K562 (cell line): ENCODE results near the gene GPATCH3. TPM values are rescaled to one million over a fixed set of nuclear protein-coding genes. Genes with fewer than 3 reads are reported as not detected.

Source experiments
- ATAC-seq: fragments of 200-7000 bp; cut with Tn5 transposase; 3 replicates; pipeline ENCODE4 v1.9.1; 2020; ENCODE audit warnings: moderate library complexity
- BruUV-seq: library from RNA; stranded (reverse); fragments of 400-500 nt; replicated peaks from 2 replicates; lab custom pipeline; 2021; lab: Mats Ljungman, UMichigan
- CTCF ChIA-PET: fragments of 300-600 bp; formaldehyde crosslinking; extraction: SDS; loops from one replicate; lab custom pipeline; 2021; ENCODE audit warnings: low intra/inter-chr PET ratio; lab: Yijun Ruan, JAX
- POLR2A ChIA-PET: fragments of 300-600, 350-650 bp; sonication (Branson Sonifier 250); formaldehyde crosslinking; extraction: SDS; loops from one replicate; lab custom pipeline; 2021; ENCODE audit warnings: antibody characterized with exemption, inconsistent platforms; lab: Yijun Ruan, JAX
- DNase-seq, 4 experiments: peaks; one replicate each; pipeline versions ENCODE4 v3.0.0 to v3.0.0-alpha.2; 2011 to 2018; ENCODE audit warnings: low spot score in 3 of 4, mixed read lengths in 3 of 4; ENCODE audit errors: extremely low read depth in 1 of 4
- FAIRE-seq: peaks from 2 replicates; lab custom pipeline; 2011; peaks lifted over from hg19 to GRCh38; lab: Jason Lieb, UNC
- H2AFZ ChIP-seq: 2 replicates; pipeline ENCODE4 v1.6.0; 2011; ENCODE audit warnings: low read depth, low read length, control low read depth, inconsistent platforms
- H3K27ac ChIP-seq: fragments of 200-600 bp; 3 replicates; pipeline ENCODE4 v1.8.0; 2011; ENCODE audit warnings: low read depth, mild to moderate bottlenecking, control low read depth, inconsistent platforms, low read length, moderate library complexity, mixed read lengths; ENCODE audit errors: extremely low read depth
- H3K27me3 ChIP-seq, 2 experiments: fragments of 300-600 bp in 1 of 2; 2 replicates in 1 of 2; 3 replicates in 1 of 2; pipeline versions ENCODE4 v1.6.0 to v1.8.0; 2011; ENCODE audit warnings: inconsistent platforms in 2 of 2, low read length in 2 of 2, mild to moderate bottlenecking in 1 of 2, mixed read lengths in 1 of 2, moderate library complexity in 1 of 2; ENCODE audit not compliant: control insufficient read depth in 2 of 2, insufficient read depth in 2 of 2
- H3K36me3 ChIP-seq: fragments of 300-600 bp; 3 replicates; pipeline ENCODE4 v1.8.0; 2011; ENCODE audit warnings: mild to moderate bottlenecking, low read length, inconsistent platforms; ENCODE audit not compliant: control insufficient read depth, insufficient read depth
- H3K4me1 ChIP-seq, 2 experiments: fragments of 200-600 bp in 1 of 2; replicated peaks in 1 of 2; 2 replicates in 1 of 2; 3 replicates in 1 of 2; pipeline versions ENCODE4 v1.5.1 to v1.8.0; 2011; ENCODE audit warnings: inconsistent platforms in 2 of 2, low read length in 2 of 2, mild to moderate bottlenecking in 1 of 2, mixed read lengths in 1 of 2, moderate library complexity in 1 of 2; ENCODE audit not compliant: control insufficient read depth in 2 of 2, insufficient read depth in 2 of 2
- H3K4me2 ChIP-seq: 2 replicates; pipeline ENCODE4 v1.6.1; 2011; ENCODE audit warnings: low read length, control low read depth, inconsistent platforms, mixed read lengths; ENCODE audit not compliant: insufficient read depth
- H3K4me3 ChIP-seq: fragments of 200-600 bp; sonication (generic), shearing (Covaris generic); 2 replicates; pipeline ENCODE4 v1.5.1; 2016; ENCODE audit warnings: control low read depth, inconsistent platforms
- H3K79me2 ChIP-seq: fragments of 200-600 bp; 3 replicates; pipeline ENCODE4 v1.8.0; 2011; ENCODE audit warnings: low read length, inconsistent platforms; ENCODE audit not compliant: control insufficient read depth, insufficient read depth
- H3K9ac ChIP-seq, 2 experiments: 2 replicates each; pipeline versions ENCODE4 v1.6.0 to v1.6.1; 2011; ENCODE audit warnings: low read depth in 2 of 2, low read length in 2 of 2, control low read depth in 1 of 2, inconsistent platforms in 1 of 2, mild to moderate bottlenecking in 1 of 2, mixed read lengths in 1 of 2; ENCODE audit not compliant: insufficient read depth in 1 of 2
- H3K9me1 ChIP-seq: one replicate; pipeline ENCODE4 v1.6.0; 2011; ENCODE audit warnings: inconsistent platforms, mild to moderate bottlenecking, low read length, moderate library complexity; ENCODE audit not compliant: control insufficient read depth, insufficient read depth
- H3K9me3 ChIP-seq: replicated peaks from 2 replicates; pipeline ENCODE4 v1.5.1; 2011; ENCODE audit warnings: low read depth, low read length, inconsistent platforms; ENCODE audit not compliant: control insufficient read depth, insufficient read depth
- H4K20me1 ChIP-seq: replicated peaks from 2 replicates; pipeline ENCODE4 v1.6.1; 2011; ENCODE audit warnings: low read length, inconsistent platforms, mixed read lengths; ENCODE audit not compliant: control insufficient read depth, insufficient read depth
- CBFA2T3 ChIP-seq: fragments of 450-650 bp; IDR thresholded peaks from 2 replicates; pipeline ENCODE4 v1.6.1; 2017
- CTBP1 ChIP-seq: fragments of 450-650 bp; IDR thresholded peaks from 2 replicates; pipeline ENCODE4 v1.6.1; 2016; ENCODE audit warnings: borderline replicate concordance
- DPF2 ChIP-seq: fragments of 450-650 bp; IDR thresholded peaks from 2 replicates; pipeline ENCODE4 v1.6.1; 2016
- FOXA3 ChIP-seq, 2 experiments: fragments of 450-650 bp in 1 of 2; sonication (generic) in 1 of 2; formaldehyde crosslinking; IDR thresholded peaks in 1 of 2; conservative IDR thresholded peaks in 1 of 2; 2 replicates each; pipeline versions ENCODE4 v1.4.0 to v1.8.0; 2020 to 2022; ENCODE audit warnings: mild to moderate bottlenecking in 2 of 2, missing genetic modification reagents in 1 of 2
- IRF2 ChIP-seq: sonication (generic); formaldehyde crosslinking; IDR thresholded peaks from 2 replicates; pipeline ENCODE4 v1.8.1; 2022; ENCODE audit warnings: mild to moderate bottlenecking, missing genetic modification reagents
- KDM1A ChIP-seq, 2 experiments: fragments of 450-650 bp; IDR thresholded peaks; 2 replicates each; pipeline ENCODE4 v1.6.1; 2016; ENCODE audit warnings: mild to moderate bottlenecking in 2 of 2
- MECOM ChIP-seq: fragments of 250-450 bp; sonication (Bioruptor Pico); IDR thresholded peaks from 2 replicates; pipeline ENCODE4 v1.8.0; 2022; ENCODE audit warnings: inconsistent platforms
- NR2C1 ChIP-seq, 2 experiments: fragments of 450-650 bp; IDR thresholded peaks; 2 replicates each; pipeline ENCODE4 v1.6.1; 2017; ENCODE audit warnings: mild to moderate bottlenecking in 2 of 2, antibody characterized with exemption in 1 of 2, inconsistent platforms in 1 of 2, missing compliant biosample characterization in 1 of 2, missing genetic modification characterization in 1 of 2
- POLR2G ChIP-seq: fragments of 200-400 bp; formaldehyde crosslinking; IDR thresholded peaks from 2 replicates; pipeline ENCODE4 v1.6.1; 2017; ENCODE audit warnings: low read depth, mild to moderate bottlenecking, antibody characterized with exemption, low read length, moderate library complexity
- RBBP5 ChIP-seq: fragments of 200-600 bp; sonication (generic); IDR thresholded peaks from 2 replicates; pipeline ENCODE4 v1.6.1; 2012; ENCODE audit warnings: borderline replicate concordance, mild to moderate bottlenecking, low read length, control low read depth, inconsistent platforms; ENCODE audit not compliant: insufficient read depth, poor library complexity, severe bottlenecking
- RCOR1 ChIP-seq, 2 experiments: IDR thresholded peaks; 2 replicates each; pipeline ENCODE4 v1.6.1; 2012; ENCODE audit warnings: low read depth in 2 of 2, low read length in 2 of 2, borderline replicate concordance in 1 of 2, improper control_type of control experiment in 1 of 2
- RUNX1 ChIP-seq: sonication (generic); IDR thresholded peaks from 2 replicates; pipeline ENCODE4 v1.6.1; 2016; ENCODE audit warnings: antibody characterized with exemption, low read depth
- ZNF134 ChIP-seq: fragments of 250-450 bp; sonication (Bioruptor Pico); conservative IDR thresholded peaks from 2 replicates; pipeline ENCODE4 v1.4.0; 2020
- ZNF699 ChIP-seq: fragments of 250-450 bp; sonication (Bioruptor Pico); IDR thresholded peaks from 2 replicates; pipeline ENCODE4 v1.8.0; 2021; ENCODE audit warnings: mild to moderate bottlenecking, moderate library complexity; ENCODE audit not compliant: insufficient replicate concordance
- ZZZ3 ChIP-seq: fragments of 450-650 bp; IDR thresholded peaks from 2 replicates; pipeline ENCODE4 v1.6.1; 2016; ENCODE audit warnings: antibody characterized with exemption, mild to moderate bottlenecking, moderate library complexity
- WGBS: fragments of 100-300 bp; shearing (Covaris generic); methylation state at CpG from one replicate; pipeline ENCODE4 v1.1.6; 2016; ENCODE audit warnings: low coverage, mixed read lengths; ENCODE audit not compliant: insufficient coverage; ENCODE audit errors: missing lambda C conversion rate; 5-methylcytosine and 5-hydroxymethylcytosine counted together
- in situ Hi-C: fragments of 300-500 bp; cut with MboI; formaldehyde crosslinking; loops from 4 replicates; pipeline ENCODE4 v1.15.0; 2018; ENCODE audit warnings: inconsistent platforms, mixed read lengths
- intact Hi-C: fragments of 100-400 bp; cut with micrococcal nuclease; formaldehyde crosslinking; loops from 2 replicates; pipeline ENCODE4 v1.14.2; 2022
- polyA plus RNA-seq, 8 experiments: library from polyadenylated mRNA; depleted of rRNA in 4 of 8; stranded (reverse) in 5 of 8; unstranded in 3 of 8; fragments of >200 nt; fragmentation: Nextera tagmentation in 2 of 8; fragmentation: Illumina TruSeq in 1 of 8; extraction: Ambion mirVana in 2 of 8; extraction: Trizol in 1 of 8; gene quantifications; 2 replicates each; pipeline versions ENCODE4 v1.2.1 to v1.2.3, GENCODE V29; 2011 to 2014; ENCODE audit warnings: inconsistent platforms in 1 of 8, missing spikeins in 1 of 8
- total RNA-seq, 7 experiments: library from RNA; depleted of rRNA in 6 of 7; stranded (reverse); fragments of >200 nt in 6 of 7; fragmentation: Illumina TruSeq in 2 of 7; extraction: Trizol in 2 of 7; gene quantifications; 2 replicates each; pipeline versions ENCODE4 v1.2.1 to v1.2.3, GENCODE V29; 2011 to 2021; ENCODE audit warnings: low replicate concordance in 1 of 7
- TF ChIP-seq, protein P1 (sequence below): sonication (generic); formaldehyde crosslinking; IDR thresholded peaks from 2 replicates; pipeline ENCODE4 v1.8.0; 2022; ENCODE audit warnings: missing genetic modification reagents, mild to moderate bottlenecking, moderate library complexity, borderline replicate concordance
- TF ChIP-seq, protein P2 (sequence below): conservative IDR thresholded peaks from 2 replicates; pipeline ENCODE4 v1.6.1; 2011; ENCODE audit warnings: low read depth, mild to moderate bottlenecking, low read length; ENCODE audit not compliant: control insufficient read depth
- TF ChIP-seq, protein P3 (sequence below): fragments of 200-800 bp; sonication (Bioruptor generic); IDR thresholded peaks from 2 replicates; pipeline ENCODE4 v1.6.1; 2017; ENCODE audit warnings: missing genetic modification characterization, missing compliant biosample characterization

Gene GPATCH3
- total and polyA plus RNA-seq, 9 of the 15 experiments (the other 6 are each of a cell fraction or from before 2014, with no cell fraction given): 1.6 to 23.0 (median 13.3) TPM

DNA sequence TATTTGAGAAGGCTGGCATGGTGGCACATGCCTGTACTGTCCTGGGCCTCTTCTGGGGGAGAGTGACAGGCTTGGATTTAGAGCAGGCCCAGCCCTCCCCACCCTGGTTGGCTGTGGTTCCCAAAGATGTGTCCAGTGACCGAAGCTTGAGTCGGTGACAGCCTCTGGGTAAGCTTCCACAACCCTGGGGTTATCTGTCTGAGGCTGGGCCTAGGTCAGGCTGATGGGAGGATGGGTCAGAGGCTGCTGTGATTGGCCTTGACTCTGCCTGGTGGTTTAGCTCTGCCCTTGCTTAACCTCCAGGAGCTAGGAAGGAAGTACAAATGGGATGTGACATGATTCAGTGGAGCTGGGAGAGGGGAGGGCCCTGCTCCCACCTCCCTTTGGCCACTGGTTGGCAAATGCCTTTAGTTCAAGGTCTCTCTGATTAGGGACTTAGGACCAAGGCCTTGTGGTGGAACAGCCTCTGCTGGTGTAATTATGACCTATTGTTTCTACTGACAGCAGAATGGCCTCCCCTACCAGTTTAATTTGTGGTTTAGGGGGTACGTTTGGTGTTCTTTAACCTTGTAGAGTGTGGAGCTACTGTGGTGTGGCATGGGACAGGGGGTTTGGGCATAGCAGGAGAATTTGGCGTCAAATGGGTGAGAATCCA, 37.9 kb upstream of the GPATCH3 start:
- Histone ChIP-seq H3K4me1 (no peaks in the 10 kb centered on the region; a peak in 1 of 5 replicates), H3K9ac (no peak overlapping the region; a peak in 1 of 4 replicates), H3K79me2 (peaks cover 49% of the 10 kb centered on the region), H3K9me3 (no peaks in the 10 kb centered on the region), H2AFZ (no peak overlapping the region), H3K9me1 (no peaks in the 10 kb centered on the region), H3K27ac (no peak overlapping the region), H3K4me2 (no peak overlapping the region), H3K27me3 (no peaks in the 10 kb centered on the region), H3K4me3 (no peak overlapping the region), H4K20me1 (0 out of 2 replicates have a peak, but pooled peaks cover 10% of the 10 kb centered on the region), H3K36me3 (peaks cover 86% of the 10 kb centered on the region)
- DNase-seq (peak in 1 of 4 experiments; percentile 48), FAIRE-seq (peak; percentile 55), ATAC-seq (peak; percentile 71)
- BruUV-seq: no TSS peak
- intact Hi-C loops (no loop called here), in situ Hi-C loops (no loop called here)
- WGBS: 59% methylated on average over 4 of the region's 4 CpGs
- POLR2A ChIA-PET: interaction anchor here (0.7 to 2.3 kb wide), 4 partner anchors 9 to 89 kb away, joined by 3 to 12 read pairs (median 6); no protein-coding TSS in a partner anchor
- CTCF ChIA-PET: no interaction called here
- TF ChIP-seq, protein P1, sequence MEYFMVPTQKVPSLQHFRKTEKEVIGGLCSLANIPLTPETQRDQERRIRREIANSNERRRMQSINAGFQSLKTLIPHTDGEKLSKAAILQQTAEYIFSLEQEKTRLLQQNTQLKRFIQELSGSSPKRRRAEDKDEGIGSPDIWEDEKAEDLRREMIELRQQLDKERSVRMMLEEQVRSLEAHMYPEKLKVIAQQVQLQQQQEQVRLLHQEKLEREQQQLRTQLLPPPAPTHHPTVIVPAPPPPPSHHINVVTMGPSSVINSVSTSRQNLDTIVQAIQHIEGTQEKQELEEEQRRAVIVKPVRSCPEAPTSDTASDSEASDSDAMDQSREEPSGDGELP (CRISPR knock-in tag): no peak
- TF ChIP-seq ZNF134 (no peak), ZZZ3 (no peak), KDM1A (IDR thresholded peaks at IDR 0.05) (peak; percentile 53 to 69), RCOR1 (IDR thresholded peaks at IDR 0.05; ENCODE audit: borderline replicate concordance in 1 of 2, low read depth in 2 of 2, low read length in 2 of 2) (peak in 1 of 2 experiments; percentile 58; a peak in 1 of 4 replicates), FOXA3 (CRISPR knock-in tag; conservative IDR thresholded peaks at IDR 0.05 in 1 of 2, IDR thresholded peaks at IDR 0.05 in 1 of 2) (no peak), RBBP5 (no peak), RUNX1 (no peak), MECOM (CRISPR knock-in tag) (no peak), IRF2 (CRISPR knock-in tag) (no peak), NR2C1 (IDR thresholded peaks at IDR 0.05) (no peak), NR2C1 (tag; IDR thresholded peaks at IDR 0.05) (peak; percentile 58; the same call in 1 of the 2 replicates), DPF2 (no peak), POLR2G (0 out of 2 replicates have a peak, but pooled peaks have one; percentile 9), ZNF699 (CRISPR knock-in tag) (no peak), CBFA2T3 (peak; percentile 19; the same call in 1 of the 2 replicates), CTBP1 (peak; percentile 40; the same call in 1 of the 2 replicates)
- TF ChIP-seq, protein P2, sequence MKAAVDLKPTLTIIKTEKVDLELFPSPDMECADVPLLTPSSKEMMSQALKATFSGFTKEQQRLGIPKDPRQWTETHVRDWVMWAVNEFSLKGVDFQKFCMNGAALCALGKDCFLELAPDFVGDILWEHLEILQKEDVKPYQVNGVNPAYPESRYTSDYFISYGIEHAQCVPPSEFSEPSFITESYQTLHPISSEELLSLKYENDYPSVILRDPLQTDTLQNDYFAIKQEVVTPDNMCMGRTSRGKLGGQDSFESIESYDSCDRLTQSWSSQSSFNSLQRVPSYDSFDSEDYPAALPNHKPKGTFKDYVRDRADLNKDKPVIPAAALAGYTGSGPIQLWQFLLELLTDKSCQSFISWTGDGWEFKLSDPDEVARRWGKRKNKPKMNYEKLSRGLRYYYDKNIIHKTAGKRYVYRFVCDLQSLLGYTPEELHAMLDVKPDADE: 0 out of 2 replicates have a peak, but pooled peaks have one; percentile 17
- TF ChIP-seq, protein P3, sequence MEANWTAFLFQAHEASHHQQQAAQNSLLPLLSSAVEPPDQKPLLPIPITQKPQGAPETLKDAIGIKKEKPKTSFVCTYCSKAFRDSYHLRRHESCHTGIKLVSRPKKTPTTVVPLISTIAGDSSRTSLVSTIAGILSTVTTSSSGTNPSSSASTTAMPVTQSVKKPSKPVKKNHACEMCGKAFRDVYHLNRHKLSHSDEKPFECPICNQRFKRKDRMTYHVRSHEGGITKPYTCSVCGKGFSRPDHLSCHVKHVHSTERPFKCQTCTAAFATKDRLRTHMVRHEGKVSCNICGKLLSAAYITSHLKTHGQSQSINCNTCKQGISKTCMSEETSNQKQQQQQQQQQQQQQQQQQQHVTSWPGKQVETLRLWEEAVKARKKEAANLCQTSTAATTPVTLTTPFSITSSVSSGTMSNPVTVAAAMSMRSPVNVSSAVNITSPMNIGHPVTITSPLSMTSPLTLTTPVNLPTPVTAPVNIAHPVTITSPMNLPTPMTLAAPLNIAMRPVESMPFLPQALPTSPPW (CRISPR knock-in tag): peak; percentile 39
